ENCODE data around the gene IL17B.

The IL17B gene

DNA sequence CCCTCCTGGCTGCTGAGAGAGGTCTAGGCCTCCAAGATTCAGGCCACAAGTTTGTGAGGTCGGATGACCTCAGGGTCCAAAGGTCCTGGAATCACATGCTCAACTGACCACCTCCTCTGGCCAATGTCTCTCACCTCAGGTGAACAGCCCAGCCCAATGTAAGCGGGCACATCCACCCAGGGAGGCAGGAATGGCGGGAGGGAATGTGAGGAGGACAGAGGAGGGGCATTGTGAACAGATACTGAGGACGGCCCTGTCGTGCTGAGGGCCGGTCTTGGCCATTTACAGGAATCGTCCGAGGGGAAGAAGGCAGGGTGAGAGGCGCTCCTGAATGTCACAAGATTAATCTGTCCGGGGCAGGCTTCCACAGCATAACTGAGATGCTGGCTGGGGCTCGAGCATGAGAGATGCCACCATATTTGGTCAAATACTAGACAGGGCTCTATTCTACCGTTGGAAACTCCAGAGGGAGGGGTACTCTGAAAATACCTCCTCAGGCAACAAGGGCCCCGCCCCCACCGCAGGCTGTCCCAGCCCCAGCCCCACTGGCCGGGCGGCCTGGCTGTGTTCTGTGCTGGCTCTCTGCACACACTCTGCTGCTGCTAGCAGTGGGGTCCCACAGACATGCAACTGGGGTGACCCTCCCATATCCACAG is 1.5 kb upstream of the IL17B start:
- Histone ChIP-seq H3K4ac (ENCODE audit: low read depth, low read length) (no peak overlapping the region), H3K9ac (ENCODE audit: low read length) (no peak overlapping the region), H2BK12ac (ENCODE audit: low read length) (peak overlapping the region; percentile 12), H3K4me3 (ENCODE audit: low read depth, low read length) (no peak overlapping the region), H4K12ac (ENCODE audit: low read depth, low read length) (no peak overlapping the region), H3K18ac (ENCODE audit: low read length) (peak overlapping the region; percentile 12), H3K36me3 (ENCODE audit: control insufficient read depth in 1 of 2, insufficient read depth in 2 of 2, low read length in 2 of 2) (no peaks in the 10 kb centered on the region), H3K27ac (ENCODE audit: low read depth, low read length) (no peak overlapping the region), H3K9me3 (ENCODE audit: insufficient read depth, low read depth, low read length) (peaks cover 3% of the 10 kb centered on the region), H3K79me1 (ENCODE audit: low read length) (peaks cover 14% of the 10 kb centered on the region), H2BK5ac (ENCODE audit: low read depth, low read length, poor library complexity) (no peak overlapping the region), H2AK5ac (ENCODE audit: low read length) (peak overlapping the region; percentile 49), H3K23ac (ENCODE audit: low read length) (no peak overlapping the region), H3K14ac (ENCODE audit: low read length) (peak overlapping the region; percentile 15), H4K8ac (ENCODE audit: low read depth, low read length) (no peak overlapping the region), H3K4me2 (ENCODE audit: low read length) (no peak overlapping the region), H2BK120ac (ENCODE audit: insufficient read depth, low read length, poor library complexity) (peak overlapping the region; percentile 10), H2AFZ (ENCODE audit: insufficient read depth, low read length, poor library complexity) (peak overlapping the region; percentile 15), H3K79me2 (ENCODE audit: control insufficient read depth, insufficient read depth, low read length, poor library complexity) (no peaks in the 10 kb centered on the region), H3K4me1 (ENCODE audit: control insufficient read depth in 1 of 2, insufficient read depth in 2 of 2, low read length in 2 of 2) (peaks cover 19 to 21% of the 10 kb centered on the region in 2 experiments), H4K91ac (ENCODE audit: low read depth, low read length) (peak overlapping the region; percentile 46), H3K27me3 (ENCODE audit: insufficient read depth, low read length) (no peaks in the 10 kb centered on the region)
- WGBS (ENCODE audit: extremely low coverage, insufficient coverage, insufficient read length) = no CpG with 5 or more reads among the region's 16 CpGs
- DNase-seq = no peak

GRCh38 chr5:149379818-149380374 is 804 bp upstream of the IL17B start:
- Histone ChIP-seq H3K9ac (ENCODE audit: low read length) (no peak overlapping the region), H3K4me2 (ENCODE audit: low read length) (no peak overlapping the region), H3K79me1 (ENCODE audit: low read length) (peaks cover 14% of the 10 kb centered on the region)

DNA sequence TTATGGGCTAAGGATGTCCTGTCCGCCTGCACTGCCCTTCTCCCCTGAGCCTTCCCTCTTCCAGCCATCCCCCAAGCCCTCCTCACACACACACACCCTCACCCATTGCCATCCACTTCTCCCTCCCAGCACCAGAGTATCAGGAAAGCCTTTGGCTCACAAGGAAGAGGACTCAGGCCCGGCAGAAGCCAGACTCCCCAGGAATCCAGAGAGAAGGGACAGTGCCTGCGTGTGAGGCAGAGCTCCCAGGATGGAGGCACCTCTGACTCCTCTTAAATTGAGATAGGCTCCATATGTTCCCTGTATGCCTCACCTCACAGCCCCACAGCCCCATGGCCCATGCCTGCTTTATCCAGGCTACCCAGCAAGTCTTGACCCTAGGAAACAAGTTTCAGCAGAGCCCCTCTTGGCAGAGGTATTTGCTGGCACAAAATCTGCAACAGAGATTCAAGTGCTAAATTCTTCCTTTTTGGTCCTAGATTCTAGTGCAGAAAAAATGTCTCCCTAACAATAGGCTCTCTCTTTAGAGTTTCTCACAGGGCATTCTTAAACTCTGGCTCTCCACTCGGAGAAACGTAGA is 761 bp downstream of the IL17B start:
- no peaks in the 10 kb centered on the region for H3K36me3 ChIP-seq (ENCODE audit: control insufficient read depth in 1 of 2, insufficient read depth in 2 of 2, low read length in 2 of 2)

More at GRCh38 chr5:149379818-149380374, 804 bp upstream of the IL17B start:
- Histone ChIP-seq H2BK120ac (ENCODE audit: insufficient read depth, low read length, poor library complexity) (no peak overlapping the region), H3K9me3 (ENCODE audit: insufficient read depth, low read depth, low read length) (peaks cover 3% of the 10 kb centered on the region), H3K36me3 (ENCODE audit: control insufficient read depth in 1 of 2, insufficient read depth in 2 of 2, low read length in 2 of 2) (no peaks in the 10 kb centered on the region), H4K12ac (ENCODE audit: low read depth, low read length) (no peak overlapping the region), H3K79me2 (ENCODE audit: control insufficient read depth, insufficient read depth, low read length, poor library complexity) (no peaks in the 10 kb centered on the region), H2BK5ac (ENCODE audit: low read depth, low read length, poor library complexity) (no peak overlapping the region), H4K91ac (ENCODE audit: low read depth, low read length) (no peak overlapping the region), H3K23ac (ENCODE audit: low read length) (no peak overlapping the region), H3K27ac (ENCODE audit: low read depth, low read length) (no peak overlapping the region), H3K4ac (ENCODE audit: low read depth, low read length) (no peak overlapping the region), H2AFZ (ENCODE audit: insufficient read depth, low read length, poor library complexity) (no peak overlapping the region), H3K18ac (ENCODE audit: low read length) (no peak overlapping the region), H3K27me3 (ENCODE audit: insufficient read depth, low read length) (no peaks in the 10 kb centered on the region), H3K14ac (ENCODE audit: low read length) (no peak overlapping the region), H3K4me3 (ENCODE audit: low read depth, low read length) (no peak overlapping the region), H4K8ac (ENCODE audit: low read depth, low read length) (no peak overlapping the region), H3K4me1 (ENCODE audit: control insufficient read depth in 1 of 2, insufficient read depth in 2 of 2, low read length in 2 of 2) (peaks cover 19% of the 10 kb centered on the region in 2 experiments), H2AK5ac (ENCODE audit: low read length) (no peak overlapping the region), H2BK12ac (ENCODE audit: low read length) (peak overlapping the region; percentile 28)
- no peak for DNase-seq
- WGBS (ENCODE audit: extremely low coverage, insufficient coverage, insufficient read length) = no CpG with 5 or more reads among the region's 5 CpGs

GRCh38 chr5:149376711-149377447 is 2.2 kb downstream of the IL17B start:
- no peak overlapping the region for H2BK5ac ChIP-seq (ENCODE audit: low read depth, low read length, poor library complexity)

More for the DNA sequence above, 761 bp downstream of the IL17B start:
- Histone ChIP-seq H3K9me3 (ENCODE audit: insufficient read depth, low read depth, low read length) (peaks cover 3% of the 10 kb centered on the region), H3K27me3 (ENCODE audit: insufficient read depth, low read length) (no peaks in the 10 kb centered on the region), H3K14ac (ENCODE audit: low read length) (no peak overlapping the region), H3K9ac (ENCODE audit: low read length) (no peak overlapping the region), H3K27ac (ENCODE audit: low read depth, low read length) (no peak overlapping the region), H4K12ac (ENCODE audit: low read depth, low read length) (no peak overlapping the region), H2AK5ac (ENCODE audit: low read length) (no peak overlapping the region), H2BK120ac (ENCODE audit: insufficient read depth, low read length, poor library complexity) (no peak overlapping the region), H4K8ac (ENCODE audit: low read depth, low read length) (no peak overlapping the region), H3K23ac (ENCODE audit: low read length) (no peak overlapping the region), H3K4ac (ENCODE audit: low read depth, low read length) (no peak overlapping the region), H3K4me3 (ENCODE audit: low read depth, low read length) (no peak overlapping the region), H3K4me2 (ENCODE audit: low read length) (no peak overlapping the region), H3K4me1 (ENCODE audit: control insufficient read depth in 1 of 2, insufficient read depth in 2 of 2, low read length in 2 of 2) (peaks cover 16 to 19% of the 10 kb centered on the region in 2 experiments), H3K18ac (ENCODE audit: low read length) (no peak overlapping the region), H2BK12ac (ENCODE audit: low read length) (no peak overlapping the region), H3K79me2 (ENCODE audit: control insufficient read depth, insufficient read depth, low read length, poor library complexity) (no peaks in the 10 kb centered on the region), H2BK5ac (ENCODE audit: low read depth, low read length, poor library complexity) (no peak overlapping the region), H4K91ac (ENCODE audit: low read depth, low read length) (no peak overlapping the region), H2AFZ (ENCODE audit: insufficient read depth, low read length, poor library complexity) (no peak overlapping the region), H3K79me1 (ENCODE audit: low read length) (peaks cover 13% of the 10 kb centered on the region)
- no peak for DNase-seq
- WGBS (ENCODE audit: extremely low coverage, insufficient coverage, insufficient read length) = no CpG with 5 or more reads among the region's 5 CpGs

More at GRCh38 chr5:149376711-149377447, 2.2 kb downstream of the IL17B start:
- H4K12ac ChIP-seq (ENCODE audit: low read depth, low read length) = no peak overlapping the region
- no peak overlapping the region for H4K8ac ChIP-seq (ENCODE audit: low read depth, low read length)
- H3K27me3 ChIP-seq (ENCODE audit: insufficient read depth, low read length) = no peaks in the 10 kb centered on the region
- no peak overlapping the region for H3K4ac ChIP-seq (ENCODE audit: low read depth, low read length)
- H3K23ac ChIP-seq (ENCODE audit: low read length) = no peak overlapping the region
- H3K9ac ChIP-seq (ENCODE audit: low read length) = no peak overlapping the region
- no peak overlapping the region for H3K4me3 ChIP-seq (ENCODE audit: low read depth, low read length)
- no peak overlapping the region for H2BK12ac ChIP-seq (ENCODE audit: low read length)
- no CpG with 5 or more reads among the region's 7 CpGs for WGBS (ENCODE audit: extremely low coverage, insufficient coverage, insufficient read length)
- H3K18ac ChIP-seq (ENCODE audit: low read length) = no peak overlapping the region
- no peak for DNase-seq
- no peak overlapping the region for H2AK5ac ChIP-seq (ENCODE audit: low read length)
- H3K27ac ChIP-seq (ENCODE audit: low read depth, low read length) = no peak overlapping the region
- no peak overlapping the region for H2BK120ac ChIP-seq (ENCODE audit: insufficient read depth, low read length, poor library complexity)
- H2AFZ ChIP-seq (ENCODE audit: insufficient read depth, low read length, poor library complexity) = no peak overlapping the region
- H3K14ac ChIP-seq (ENCODE audit: low read length) = no peak overlapping the region
- H3K9me3 ChIP-seq (ENCODE audit: insufficient read depth, low read depth, low read length) = peaks cover 3% of the 10 kb centered on the region
- no peaks in the 10 kb centered on the region for H3K79me2 ChIP-seq (ENCODE audit: control insufficient read depth, insufficient read depth, low read length, poor library complexity)
- H3K36me3 ChIP-seq (ENCODE audit: control insufficient read depth in 1 of 2, insufficient read depth in 2 of 2, low read length in 2 of 2) = no peaks in the 10 kb centered on the region
- H3K4me1 ChIP-seq (ENCODE audit: control insufficient read depth in 1 of 2, insufficient read depth in 2 of 2, low read length in 2 of 2) = peaks cover 5 to 11% of the 10 kb centered on the region in 2 experiments
- peaks cover 8% of the 10 kb centered on the region for H3K79me1 ChIP-seq (ENCODE audit: low read length)
- no peak overlapping the region for H3K4me2 ChIP-seq (ENCODE audit: low read length)
- H4K91ac ChIP-seq (ENCODE audit: low read depth, low read length) = no peak overlapping the region

All from trophoblast cell (in vitro differentiated cells and primary cell).